H1 (cell line): ENCODE data around the gene WNT3A. TPM values are rescaled to one million over a fixed set of nuclear protein-coding genes. Genes with fewer than 3 reads are reported as not detected.

Experiments
- CBX8 ChIP-seq: fragments of 300-800, 300-1000 bp; sonication (generic); IDR thresholded peaks from 2 replicates; pipeline ENCODE4 v1.7.1; 2016; ENCODE audit warnings: low read depth, low read length, borderline replicate concordance
- FOSL1 ChIP-seq: IDR thresholded peaks from 2 replicates; pipeline ENCODE4 v1.6.1; 2011; ENCODE audit warnings: mild to moderate bottlenecking, low read depth, low read length, moderate library complexity; ENCODE audit not compliant: insufficient read depth
- SIX5 ChIP-seq: IDR thresholded peaks from 2 replicates; pipeline ENCODE4 v1.6.1; 2011; ENCODE audit warnings: mild to moderate bottlenecking, low read depth, low read length
- TBP ChIP-seq: IDR thresholded peaks from 2 replicates; pipeline ENCODE4 v1.6.1; 2011; ENCODE audit warnings: low read depth, low read length, improper control_type of control experiment
- polyA plus RNA-seq, 7 experiments: library from polyadenylated mRNA; depleted of rRNA in 3 of 7; stranded (reverse) in 5 of 7; unstranded in 2 of 7; fragments of >200 nt in 5 of 7; fragments of 200-250 nt in 2 of 7; gene quantifications; 1 replicate in 5 of 7; 2 replicates in 1 of 7; 4 replicates in 1 of 7; pipeline versions ENCODE4 v1.2.1 to v1.2.3, GENCODE V29; 2011 to 2013; ENCODE audit warnings: missing spikeins in 2 of 7, mixed read lengths in 2 of 7
- total RNA-seq: library from RNA; stranded (reverse); fragmentation: NEBNext Ultra II Directional; extraction: Animal tissue kit (Norgen Biotek cat#: 25700); gene quantifications from 2 replicates; pipeline ENCODE4 v1.2.1, GENCODE V29; 2021
- TF ChIP-seq, protein P1 (sequence below): IDR thresholded peaks from 2 replicates; pipeline ENCODE4 v1.6.1; 2012; ENCODE audit warnings: low read length, inconsistent platforms
- TF ChIP-seq, protein P2 (sequence below): fragments of 300-600 bp; sonication (generic); IDR thresholded peaks from 2 replicates; pipeline ENCODE4 v1.7.1; 2012; ENCODE audit warnings: low read length, moderate library complexity, mild to moderate bottlenecking, inconsistent platforms; ENCODE audit not compliant: insufficient replicate concordance
- TF ChIP-seq, protein P3 (sequence below): IDR thresholded peaks from 2 replicates; pipeline ENCODE4 v1.6.1; 2011; ENCODE audit warnings: low read depth, mild to moderate bottlenecking, low read length; ENCODE audit not compliant: insufficient read depth
- TF ChIP-seq, protein P4 (sequence below): IDR thresholded peaks from 2 replicates; pipeline ENCODE4 v1.6.1; 2012; ENCODE audit warnings: inconsistent platforms

The WNT3A gene
- total and polyA plus RNA-seq, 2 of the 8 experiments (the other 6 are each of a cell fraction or from before 2014, with no cell fraction given): 0.08 to 0.19 TPM

DNA sequence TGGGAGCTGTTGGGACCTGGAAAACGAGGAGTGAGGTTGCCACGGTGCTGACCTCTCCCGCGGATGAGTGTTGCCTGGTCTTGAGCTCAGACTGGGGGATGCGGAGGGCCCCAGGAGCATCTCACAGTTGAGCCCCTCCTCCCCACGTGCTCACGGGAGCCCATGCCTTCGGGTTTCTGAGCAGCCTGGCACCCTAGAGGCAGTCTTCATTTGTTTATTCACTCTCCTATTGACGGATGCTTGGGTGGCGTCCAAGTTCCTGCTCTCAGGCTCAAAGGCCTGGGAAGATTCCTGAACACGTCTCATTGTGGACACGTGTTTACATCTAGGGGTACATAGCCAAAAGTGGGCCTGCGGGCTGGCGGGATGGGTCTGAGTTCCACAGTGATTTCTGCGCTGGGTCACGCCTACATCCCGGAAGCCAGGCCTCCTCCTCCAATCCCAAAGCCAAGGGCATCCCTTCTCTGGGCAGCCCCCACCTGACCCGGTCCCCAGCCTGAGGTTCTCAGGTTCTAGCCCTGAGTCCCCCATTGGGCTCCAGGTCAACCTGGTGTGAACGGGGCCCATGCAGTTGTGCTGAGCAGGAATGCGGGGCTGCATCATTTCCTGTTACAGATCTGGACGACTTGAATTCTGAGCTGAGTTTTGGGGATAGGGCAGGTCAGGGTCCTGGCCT, 14.7 kb downstream of the WNT3A start (continued):
- TF ChIP-seq, protein P1, sequence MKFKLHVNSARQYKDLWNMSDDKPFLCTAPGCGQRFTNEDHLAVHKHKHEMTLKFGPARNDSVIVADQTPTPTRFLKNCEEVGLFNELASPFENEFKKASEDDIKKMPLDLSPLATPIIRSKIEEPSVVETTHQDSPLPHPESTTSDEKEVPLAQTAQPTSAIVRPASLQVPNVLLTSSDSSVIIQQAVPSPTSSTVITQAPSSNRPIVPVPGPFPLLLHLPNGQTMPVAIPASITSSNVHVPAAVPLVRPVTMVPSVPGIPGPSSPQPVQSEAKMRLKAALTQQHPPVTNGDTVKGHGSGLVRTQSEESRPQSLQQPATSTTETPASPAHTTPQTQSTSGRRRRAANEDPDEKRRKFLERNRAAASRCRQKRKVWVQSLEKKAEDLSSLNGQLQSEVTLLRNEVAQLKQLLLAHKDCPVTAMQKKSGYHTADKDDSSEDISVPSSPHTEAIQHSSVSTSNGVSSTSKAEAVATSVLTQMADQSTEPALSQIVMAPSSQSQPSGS: no peak
- TF ChIP-seq, protein P2, sequence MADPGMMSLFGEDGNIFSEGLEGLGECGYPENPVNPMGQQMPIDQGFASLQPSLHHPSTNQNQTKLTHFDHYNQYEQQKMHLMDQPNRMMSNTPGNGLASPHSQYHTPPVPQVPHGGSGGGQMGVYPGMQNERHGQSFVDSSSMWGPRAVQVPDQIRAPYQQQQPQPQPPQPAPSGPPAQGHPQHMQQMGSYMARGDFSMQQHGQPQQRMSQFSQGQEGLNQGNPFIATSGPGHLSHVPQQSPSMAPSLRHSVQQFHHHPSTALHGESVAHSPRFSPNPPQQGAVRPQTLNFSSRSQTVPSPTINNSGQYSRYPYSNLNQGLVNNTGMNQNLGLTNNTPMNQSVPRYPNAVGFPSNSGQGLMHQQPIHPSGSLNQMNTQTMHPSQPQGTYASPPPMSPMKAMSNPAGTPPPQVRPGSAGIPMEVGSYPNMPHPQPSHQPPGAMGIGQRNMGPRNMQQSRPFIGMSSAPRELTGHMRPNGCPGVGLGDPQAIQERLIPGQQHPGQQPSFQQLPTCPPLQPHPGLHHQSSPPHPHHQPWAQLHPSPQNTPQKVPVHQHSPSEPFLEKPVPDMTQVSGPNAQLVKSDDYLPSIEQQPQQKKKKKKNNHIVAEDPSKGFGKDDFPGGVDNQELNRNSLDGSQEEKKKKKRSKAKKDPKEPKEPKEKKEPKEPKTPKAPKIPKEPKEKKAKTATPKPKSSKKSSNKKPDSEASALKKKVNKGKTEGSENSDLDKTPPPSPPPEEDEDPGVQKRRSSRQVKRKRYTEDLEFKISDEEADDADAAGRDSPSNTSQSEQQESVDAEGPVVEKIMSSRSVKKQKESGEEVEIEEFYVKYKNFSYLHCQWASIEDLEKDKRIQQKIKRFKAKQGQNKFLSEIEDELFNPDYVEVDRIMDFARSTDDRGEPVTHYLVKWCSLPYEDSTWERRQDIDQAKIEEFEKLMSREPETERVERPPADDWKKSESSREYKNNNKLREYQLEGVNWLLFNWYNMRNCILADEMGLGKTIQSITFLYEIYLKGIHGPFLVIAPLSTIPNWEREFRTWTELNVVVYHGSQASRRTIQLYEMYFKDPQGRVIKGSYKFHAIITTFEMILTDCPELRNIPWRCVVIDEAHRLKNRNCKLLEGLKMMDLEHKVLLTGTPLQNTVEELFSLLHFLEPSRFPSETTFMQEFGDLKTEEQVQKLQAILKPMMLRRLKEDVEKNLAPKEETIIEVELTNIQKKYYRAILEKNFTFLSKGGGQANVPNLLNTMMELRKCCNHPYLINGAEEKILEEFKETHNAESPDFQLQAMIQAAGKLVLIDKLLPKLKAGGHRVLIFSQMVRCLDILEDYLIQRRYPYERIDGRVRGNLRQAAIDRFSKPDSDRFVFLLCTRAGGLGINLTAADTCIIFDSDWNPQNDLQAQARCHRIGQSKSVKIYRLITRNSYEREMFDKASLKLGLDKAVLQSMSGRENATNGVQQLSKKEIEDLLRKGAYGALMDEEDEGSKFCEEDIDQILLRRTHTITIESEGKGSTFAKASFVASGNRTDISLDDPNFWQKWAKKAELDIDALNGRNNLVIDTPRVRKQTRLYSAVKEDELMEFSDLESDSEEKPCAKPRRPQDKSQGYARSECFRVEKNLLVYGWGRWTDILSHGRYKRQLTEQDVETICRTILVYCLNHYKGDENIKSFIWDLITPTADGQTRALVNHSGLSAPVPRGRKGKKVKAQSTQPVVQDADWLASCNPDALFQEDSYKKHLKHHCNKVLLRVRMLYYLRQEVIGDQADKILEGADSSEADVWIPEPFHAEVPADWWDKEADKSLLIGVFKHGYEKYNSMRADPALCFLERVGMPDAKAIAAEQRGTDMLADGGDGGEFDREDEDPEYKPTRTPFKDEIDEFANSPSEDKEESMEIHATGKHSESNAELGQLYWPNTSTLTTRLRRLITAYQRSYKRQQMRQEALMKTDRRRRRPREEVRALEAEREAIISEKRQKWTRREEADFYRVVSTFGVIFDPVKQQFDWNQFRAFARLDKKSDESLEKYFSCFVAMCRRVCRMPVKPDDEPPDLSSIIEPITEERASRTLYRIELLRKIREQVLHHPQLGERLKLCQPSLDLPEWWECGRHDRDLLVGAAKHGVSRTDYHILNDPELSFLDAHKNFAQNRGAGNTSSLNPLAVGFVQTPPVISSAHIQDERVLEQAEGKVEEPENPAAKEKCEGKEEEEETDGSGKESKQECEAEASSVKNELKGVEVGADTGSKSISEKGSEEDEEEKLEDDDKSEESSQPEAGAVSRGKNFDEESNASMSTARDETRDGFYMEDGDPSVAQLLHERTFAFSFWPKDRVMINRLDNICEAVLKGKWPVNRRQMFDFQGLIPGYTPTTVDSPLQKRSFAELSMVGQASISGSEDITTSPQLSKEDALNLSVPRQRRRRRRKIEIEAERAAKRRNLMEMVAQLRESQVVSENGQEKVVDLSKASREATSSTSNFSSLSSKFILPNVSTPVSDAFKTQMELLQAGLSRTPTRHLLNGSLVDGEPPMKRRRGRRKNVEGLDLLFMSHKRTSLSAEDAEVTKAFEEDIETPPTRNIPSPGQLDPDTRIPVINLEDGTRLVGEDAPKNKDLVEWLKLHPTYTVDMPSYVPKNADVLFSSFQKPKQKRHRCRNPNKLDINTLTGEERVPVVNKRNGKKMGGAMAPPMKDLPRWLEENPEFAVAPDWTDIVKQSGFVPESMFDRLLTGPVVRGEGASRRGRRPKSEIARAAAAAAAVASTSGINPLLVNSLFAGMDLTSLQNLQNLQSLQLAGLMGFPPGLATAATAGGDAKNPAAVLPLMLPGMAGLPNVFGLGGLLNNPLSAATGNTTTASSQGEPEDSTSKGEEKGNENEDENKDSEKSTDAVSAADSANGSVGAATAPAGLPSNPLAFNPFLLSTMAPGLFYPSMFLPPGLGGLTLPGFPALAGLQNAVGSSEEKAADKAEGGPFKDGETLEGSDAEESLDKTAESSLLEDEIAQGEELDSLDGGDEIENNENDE: no peak
- TF ChIP-seq, protein P3, sequence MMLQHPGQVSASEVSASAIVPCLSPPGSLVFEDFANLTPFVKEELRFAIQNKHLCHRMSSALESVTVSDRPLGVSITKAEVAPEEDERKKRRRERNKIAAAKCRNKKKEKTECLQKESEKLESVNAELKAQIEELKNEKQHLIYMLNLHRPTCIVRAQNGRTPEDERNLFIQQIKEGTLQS: no peak
- no peak for TF ChIP-seq CBX8
- TF ChIP-seq, protein P4, sequence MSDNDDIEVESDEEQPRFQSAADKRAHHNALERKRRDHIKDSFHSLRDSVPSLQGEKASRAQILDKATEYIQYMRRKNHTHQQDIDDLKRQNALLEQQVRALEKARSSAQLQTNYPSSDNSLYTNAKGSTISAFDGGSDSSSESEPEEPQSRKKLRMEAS: no peak
- no peak for TF ChIP-seq SIX5
- TF ChIP-seq TBP: no peak
- no peak for TF ChIP-seq FOSL1
